CD4-positive, alpha-beta T cell treated with Interleukin-10 for 1 hour (primary cell): ENCODE data around the gene CD34.
"Not testable (repeated sequence)": the region's sequence is repeated elsewhere in the genome, so short reads cannot be mapped to it uniquely, and the experiment has no call there.

Experiments
- DNase-seq: peaks from one replicate; pipeline ENCODE4 v3.0.0-alpha.2; 2020

CD34 gene

DNA sequence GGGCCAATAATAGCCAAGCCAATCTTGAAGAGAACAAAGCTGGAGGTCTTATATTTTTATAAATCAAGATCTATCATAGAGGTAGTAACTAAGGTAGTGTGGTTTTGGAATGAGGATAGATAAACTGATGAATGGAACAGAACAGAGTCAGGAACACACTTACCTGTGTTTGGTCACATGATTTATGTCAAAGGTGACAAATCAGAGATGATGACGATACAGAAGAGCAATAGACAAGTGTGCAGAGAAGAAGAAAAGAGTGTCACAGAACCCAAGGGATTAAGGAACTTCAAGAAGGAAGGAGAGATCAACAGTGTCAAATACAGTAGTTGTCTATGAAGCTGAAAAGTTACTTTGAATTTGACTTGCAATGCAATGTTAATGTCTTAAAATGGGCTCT, 16.1 kb upstream of the CD34 start:
- DNase-seq: no peak

DNA sequence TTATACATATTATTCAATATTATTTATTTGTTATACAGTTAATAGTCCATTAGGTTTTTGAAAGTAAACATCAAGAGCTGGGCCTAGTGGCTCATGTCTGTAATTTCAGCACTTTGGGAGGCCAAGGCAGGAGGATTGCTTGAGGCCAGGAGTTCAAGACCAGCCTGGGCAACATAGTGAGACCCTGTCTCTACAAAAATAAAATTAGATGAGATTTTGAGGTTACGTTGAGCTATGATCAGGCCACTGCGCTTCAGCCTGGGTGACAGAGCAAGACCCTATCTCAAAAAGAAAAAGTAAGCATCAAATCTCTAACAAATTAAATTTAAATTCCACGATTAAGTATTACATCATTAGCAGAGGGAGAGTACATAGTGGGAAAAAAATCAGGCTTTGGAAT, 15.0 kb upstream of the CD34 start:
- DNase-seq: not testable (repeated sequence)

DNA sequence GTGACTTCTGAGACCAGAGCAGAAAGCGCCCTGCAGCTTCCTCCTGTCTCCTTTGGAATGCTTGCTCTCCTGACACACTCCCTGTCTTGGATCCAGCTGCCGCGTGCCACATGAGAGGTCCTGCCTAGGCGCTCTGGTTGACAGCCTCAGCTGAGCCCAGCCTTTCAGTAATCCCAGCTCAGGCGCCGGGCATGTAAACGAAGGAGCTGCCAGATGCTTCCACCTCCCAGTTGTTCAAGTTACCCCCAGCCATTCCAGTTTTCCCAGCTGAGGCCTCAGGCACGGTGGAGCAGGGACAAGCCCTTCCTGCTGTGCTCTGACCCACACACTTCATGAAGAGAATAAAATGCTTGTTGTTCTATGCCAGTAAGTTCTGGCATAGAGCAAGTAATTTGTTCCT, 14.3 kb upstream of the CD34 start:
- no peak for DNase-seq

DNA sequence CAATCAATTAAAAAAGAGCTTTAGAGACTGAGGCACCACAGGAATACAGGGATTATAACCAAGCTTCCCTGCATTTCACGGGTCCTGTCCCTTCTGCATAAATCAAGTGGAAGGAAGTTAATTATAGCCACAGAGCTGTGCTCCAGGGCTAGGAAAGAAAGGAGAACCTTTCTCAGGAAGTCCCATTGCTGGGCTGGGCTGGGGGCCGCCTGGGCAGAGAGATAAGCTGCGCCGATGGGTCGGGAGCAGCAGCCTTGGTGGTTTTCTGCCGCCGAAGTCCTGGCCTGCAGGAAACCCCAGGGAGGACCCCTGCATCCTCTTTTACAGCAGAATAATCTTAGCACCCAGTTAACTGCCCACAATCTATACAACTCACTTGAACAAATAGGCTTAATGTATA, 12.6 kb upstream of the CD34 start:
- no peak for DNase-seq

DNA sequence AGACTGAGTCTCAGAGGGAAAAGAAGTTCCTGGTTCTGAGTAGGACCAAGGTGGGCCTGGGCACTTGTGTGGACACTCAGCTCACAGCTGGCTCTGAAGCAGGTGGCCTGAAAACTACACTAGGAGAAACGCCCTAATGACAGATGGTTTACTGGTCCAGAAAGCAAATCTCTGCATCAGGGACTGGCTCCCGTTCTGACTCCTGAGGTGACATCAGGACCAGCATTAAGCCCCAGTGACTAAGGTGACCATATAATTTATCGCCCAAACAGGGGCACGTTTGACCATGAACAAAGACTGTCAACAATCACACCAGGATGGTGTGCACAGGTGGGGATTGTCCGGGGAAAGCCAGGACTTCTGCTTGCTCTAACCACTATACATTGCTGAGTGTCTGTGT, 12.2 kb upstream of the CD34 start:
- DNase-seq: no peak

DNA sequence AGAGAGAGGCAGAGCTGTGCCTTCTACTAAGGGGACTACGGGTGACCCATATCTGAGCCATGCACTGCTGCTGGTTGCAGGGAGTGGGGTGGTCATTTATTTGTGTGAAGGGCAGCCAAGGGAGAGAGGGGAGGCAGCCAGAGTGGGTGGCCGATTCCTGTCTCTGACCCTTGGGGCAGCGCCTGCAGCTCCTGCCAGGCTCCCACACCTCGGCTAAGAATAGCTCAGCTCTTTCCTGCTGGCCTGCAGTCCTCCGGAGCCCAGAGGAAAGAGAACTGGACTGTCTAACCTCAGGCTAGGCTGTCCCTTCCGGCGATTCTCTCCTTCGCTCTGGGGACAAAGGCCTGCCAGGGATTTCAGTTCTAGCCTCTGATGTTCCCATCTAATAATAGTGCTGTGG, 11.6 kb upstream of the CD34 start:
- DNase-seq: no peak

DNA sequence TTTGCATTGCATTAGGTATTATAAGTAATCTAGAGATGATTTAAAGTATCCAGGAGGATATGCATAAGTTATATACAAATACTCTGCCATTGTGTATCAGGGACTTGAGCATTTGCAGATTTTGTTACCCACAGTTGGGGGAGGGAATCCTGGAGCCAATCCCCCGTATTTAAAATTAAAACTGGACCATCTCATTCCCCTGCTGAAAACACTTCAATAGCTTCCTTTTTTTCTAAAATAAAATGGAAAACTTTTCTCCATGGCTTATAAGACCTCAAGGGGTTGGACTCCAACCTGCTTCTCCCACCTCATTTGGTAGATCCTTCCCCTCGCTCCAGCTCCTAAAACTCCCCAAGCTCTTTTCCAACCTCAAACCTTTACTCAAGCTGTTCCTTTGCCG, 10.4 kb upstream of the CD34 start:
- DNase-seq: no peak

DNA sequence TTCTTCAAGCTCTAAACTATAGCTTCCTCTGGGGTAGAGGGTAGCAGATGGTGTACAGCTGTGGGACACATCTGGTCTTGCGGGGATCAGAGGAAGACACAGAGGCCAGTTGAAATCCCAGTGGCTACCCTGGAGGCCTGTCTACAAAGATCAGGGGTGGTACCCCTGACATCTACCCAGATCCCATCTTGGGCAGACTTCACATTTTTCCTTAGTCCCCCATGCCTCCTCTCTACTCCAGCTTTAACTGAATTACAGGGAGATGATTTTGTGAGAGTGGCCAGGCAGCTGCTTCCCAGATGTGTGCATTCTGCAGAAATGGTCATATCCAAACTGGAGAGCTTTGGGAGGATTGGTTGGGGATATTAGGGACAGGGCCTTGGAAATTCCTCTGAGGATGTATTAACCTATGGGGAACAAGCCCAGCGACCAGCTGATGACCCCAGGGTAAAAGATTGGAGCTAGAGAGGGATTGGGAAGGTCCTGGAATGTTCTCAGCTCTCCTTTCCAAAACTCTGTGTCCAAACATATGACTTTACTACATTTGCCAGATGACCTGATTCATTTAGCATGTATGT, 9.6 kb upstream of the CD34 start:
- no peak for DNase-seq

DNA sequence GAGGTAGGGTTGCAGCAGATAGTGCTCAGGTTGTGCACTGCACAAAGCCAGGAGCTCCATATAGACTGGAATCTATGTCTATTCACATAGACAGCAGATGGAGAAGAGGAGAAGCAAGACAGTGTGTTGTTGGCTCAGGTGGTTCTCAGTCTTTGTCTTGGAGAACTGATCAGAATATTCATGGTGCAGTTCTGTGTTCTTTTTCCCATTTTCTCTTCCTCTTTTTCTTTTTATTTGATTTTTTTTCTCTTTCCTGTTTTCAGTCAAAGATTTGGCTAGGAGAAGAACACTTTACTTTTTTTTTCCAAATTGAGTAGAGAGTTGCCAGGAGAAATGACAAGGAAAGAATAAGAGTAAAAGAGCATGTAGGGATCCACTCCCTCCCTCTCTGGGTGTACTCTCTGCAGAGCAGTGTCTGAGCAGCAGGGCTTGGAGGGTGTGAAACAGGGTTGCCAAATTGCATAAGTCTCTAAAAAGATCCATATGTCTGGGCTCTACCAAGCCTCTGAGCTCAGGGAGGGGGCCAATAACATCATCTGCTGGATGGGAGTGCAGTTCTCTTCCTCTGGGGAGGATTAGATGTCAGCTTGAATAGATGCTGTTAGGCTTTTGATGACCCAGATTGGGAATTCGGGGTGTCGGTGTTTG, 8.7 kb upstream of the CD34 start:
- no peak for DNase-seq

DNA sequence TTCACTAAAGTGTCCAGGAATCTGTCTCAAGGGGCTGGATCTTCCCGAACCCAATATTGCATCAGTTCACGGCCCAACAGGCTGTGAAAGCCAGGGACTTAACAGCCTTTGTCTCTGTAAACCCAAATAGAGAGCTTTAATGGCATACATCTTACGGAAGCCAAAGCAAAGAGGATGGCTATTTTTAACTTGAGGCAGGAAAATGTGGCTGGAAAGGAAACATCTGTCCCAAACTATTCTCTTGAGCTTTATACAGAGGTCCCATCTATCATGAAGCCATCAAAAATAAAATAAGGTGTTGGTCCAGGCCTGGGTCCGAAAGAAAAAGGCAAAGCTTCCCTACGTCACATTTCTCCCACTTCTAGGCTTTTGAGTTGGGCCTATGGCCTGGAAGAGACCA, 7.7 kb upstream of the CD34 start:
- no peak for DNase-seq

DNA sequence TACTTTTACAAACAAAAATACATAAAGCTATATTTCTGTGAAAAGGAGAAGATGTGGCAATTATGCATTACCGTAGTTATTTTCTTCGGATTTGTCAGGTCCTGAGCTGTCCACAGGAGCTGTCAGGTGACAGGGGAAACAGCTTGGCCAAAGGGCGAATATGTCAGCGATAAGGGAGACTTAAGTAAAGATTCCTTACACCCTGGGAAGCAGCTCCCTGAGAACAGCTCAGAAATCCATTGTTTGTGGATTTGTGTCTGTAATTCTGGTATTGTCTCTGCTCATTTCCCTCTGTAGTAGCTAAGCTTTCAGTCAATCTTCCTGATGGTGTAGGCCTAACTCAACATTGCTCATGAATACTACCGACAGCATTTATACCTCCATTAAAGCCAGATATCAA, 7.1 kb upstream of the CD34 start:
- DNase-seq: no peak

DNA sequence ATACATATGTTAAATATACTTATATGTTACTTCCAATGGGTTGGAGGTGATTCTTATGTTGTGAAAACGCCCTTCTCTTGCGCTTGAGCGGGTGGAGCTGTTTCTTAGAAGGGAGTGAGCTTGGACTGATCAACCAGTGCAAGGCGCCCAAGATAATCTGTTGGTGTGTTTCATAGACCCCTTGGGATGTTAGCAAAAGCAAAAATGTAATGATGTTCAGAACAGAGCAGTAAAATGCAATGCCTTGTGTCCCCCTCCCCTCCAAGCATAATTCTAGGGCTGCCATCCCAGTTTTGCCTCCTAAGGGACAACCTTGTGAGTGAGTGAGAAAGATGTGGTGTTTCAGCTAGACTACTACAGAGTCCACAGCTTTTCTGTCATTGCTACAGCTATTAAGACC, 6.2 kb upstream of the CD34 start:
- no peak for DNase-seq

DNA sequence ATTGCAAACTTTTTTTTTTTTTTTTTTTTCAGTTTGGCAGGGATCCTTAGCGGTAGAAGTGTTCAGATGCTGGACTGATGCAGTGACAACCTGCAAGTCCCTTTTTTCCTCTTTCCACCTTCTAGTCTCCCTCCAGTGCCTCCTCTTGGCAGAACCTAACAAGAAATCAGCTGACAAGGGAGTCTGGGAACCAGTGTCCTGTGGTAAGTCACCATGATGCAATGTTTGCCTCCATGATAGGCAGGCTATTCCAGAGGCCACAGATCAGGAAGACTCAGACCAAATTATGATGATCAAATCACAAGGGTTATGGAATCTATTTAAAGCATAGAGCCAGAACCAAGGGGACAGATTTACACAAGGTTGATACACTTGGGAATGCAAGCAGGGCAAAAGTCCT, 3.0 kb upstream of the CD34 start:
- no peak for DNase-seq

DNA sequence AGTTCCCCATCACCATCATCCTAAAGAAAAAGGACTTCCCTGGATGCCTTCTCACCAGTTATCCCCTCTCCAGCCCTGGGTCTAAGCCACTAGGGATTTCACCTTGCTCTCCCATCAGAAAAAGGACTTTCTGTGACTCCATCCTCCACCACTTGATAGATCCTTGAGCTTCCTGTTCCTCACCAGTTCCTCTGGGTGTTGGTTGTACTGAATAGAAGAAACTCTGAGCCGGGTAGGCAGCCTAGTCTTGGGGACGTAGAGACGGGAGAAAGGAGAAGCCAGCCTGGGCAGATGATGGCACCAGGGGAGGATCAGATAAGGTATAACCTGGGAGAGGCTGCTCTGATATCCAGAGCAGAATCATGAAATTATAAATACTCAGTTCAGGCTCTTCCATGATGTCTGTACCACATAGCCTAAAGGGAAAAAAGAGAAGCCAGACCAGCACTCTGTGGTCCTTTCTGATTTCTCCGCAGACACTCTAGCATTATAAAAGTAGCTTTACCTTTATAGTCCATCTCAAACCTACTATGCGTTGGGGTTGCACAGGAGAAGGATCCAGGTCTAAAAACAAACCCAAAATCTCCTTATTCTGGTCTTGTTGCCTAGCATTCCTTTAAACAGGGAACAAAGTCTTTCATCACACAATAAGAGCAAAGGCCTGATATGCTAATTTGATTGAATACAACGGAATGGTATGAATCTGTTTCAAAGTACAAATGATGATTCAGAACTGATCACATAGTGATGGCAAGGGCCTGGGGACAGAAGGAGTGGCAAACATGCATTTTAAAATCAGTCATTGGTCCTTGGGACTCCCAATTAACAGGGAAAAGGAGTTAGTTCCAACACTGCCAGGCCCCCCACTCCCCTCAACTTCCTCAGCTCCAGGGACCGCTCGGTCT, 1.2 kb upstream of the CD34 start:
- DNase-seq: no peak

DNA sequence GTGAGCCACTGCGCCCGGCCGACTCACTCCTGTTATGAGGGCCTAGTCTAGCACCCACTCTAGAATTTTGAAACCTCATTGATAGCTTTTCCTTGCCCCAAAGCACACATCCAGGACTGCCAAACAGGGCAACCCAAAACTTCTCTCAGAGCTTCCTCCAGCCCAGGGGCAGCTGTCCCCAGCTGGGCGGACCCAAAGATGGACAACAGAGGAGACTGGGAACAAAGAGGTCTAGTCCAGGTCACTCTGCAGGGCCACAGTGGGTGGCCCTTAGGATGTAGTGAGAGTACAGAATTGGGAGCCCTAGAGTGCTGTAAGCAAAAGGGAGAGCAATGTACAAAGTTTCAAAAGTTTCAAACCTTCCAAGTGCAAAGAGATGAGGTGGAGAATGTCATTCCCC, 1.2 kb downstream of the CD34 start:
- DNase-seq: no peak

DNA sequence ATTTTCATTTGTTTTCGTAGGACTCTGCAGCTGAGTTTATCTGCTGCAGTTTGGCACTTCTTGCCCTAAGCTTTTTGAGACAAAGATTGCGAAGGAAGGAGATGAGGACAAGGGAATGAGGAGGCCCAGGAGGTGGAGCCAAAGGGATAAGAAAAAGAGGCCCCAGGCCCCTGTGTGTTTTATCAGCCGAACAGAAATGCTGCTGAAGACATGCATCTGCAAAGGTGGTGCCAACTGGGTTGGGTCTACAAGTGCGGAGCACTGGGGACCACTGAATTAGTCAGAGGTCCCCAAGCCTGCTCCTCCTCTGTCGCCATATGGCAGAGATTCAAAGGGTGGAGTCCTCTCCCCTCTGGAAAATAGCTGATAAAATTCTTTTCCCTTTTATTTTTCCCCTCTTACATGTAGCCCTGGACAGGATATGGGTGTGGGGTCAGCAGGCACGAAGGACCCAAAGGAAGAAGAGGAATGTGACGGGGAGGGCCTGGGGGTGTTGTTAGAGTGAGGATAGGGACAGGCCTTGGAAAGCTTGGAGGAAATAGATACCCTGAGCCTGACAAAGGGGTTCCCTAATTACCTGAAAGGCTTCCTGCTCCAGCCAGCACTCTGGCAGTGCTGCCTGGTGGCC, 2.7 kb downstream of the CD34 start:
- DNase-seq: no peak

DNA sequence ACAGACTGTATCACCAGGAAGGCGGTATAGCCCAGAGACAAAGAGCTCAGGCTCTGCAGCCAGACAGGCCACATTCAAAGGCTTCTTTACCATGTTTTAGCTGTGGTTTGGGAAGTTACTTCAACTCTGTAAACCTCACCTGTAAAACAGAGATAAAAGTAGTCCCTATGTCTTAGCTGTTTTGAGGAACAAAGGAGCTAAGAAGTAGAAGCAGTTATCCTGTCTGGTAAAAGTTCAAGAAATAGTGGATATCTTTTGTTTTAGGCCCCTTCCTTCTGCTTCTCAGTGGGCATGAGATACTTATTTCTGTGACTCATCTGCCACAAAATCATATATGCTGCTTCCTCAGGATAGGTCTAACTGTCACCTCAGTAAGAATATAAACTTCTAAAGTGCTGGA, 6.5 kb downstream of the CD34 start:
- DNase-seq: no peak

DNA sequence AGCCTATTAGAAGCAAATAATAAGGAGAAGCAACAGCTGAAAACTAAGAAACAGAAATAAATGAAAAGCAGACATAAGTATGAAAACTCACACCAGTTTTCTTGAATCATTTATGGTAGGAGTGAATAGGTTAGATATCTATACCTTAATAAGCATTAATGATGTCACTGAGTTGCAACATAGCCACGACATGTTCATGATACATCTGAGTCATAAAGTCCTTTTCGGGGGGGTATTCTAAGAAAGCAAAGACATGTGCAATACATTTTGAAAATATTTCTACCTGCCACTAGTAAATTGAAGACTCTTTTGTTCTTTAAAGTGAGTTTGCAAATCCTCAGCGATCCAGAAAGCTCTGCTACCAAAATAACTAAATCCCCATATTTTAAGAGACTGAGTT, 7.2 kb downstream of the CD34 start:
- DNase-seq: no peak

DNA sequence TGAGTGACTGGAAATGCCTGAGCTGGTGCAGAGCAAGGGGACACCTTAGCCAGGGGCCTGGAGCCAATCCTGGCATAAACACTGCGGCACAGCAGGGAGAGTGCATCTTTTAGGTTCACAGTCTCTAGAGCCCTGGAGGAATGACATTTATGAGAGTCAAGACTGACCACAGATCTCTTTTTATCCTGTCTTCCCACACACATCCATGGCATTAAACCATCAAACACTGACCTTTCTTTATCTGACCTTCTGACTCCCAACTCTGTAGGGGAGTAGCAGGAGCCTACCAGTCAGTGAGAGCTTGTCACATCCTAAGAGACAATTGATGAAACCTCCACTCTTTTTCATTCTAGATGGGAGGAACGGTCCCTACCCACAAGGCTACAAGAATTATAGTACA, 7.9 kb downstream of the CD34 start:
- no peak for DNase-seq

DNA sequence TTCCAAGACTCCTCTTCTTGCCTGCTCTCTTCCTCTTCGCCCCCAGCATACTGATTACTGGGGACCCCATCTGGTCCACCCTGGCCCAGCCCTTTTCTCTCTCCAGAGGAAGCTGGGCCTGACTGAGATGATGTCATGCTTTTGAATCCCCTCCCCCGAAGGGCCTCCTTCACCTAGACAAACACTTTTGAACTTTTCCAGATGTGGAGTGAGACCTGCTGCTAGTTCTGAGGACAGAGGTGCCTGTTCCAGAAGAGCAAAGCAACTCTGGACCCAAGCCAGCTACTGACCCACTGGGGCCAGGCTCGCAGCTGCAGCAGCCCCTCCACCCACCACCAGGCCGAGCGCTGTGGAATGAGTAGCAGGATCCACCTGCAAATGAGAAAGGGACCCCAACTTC, 8.4 kb downstream of the CD34 start:
- DNase-seq: no peak

DNA sequence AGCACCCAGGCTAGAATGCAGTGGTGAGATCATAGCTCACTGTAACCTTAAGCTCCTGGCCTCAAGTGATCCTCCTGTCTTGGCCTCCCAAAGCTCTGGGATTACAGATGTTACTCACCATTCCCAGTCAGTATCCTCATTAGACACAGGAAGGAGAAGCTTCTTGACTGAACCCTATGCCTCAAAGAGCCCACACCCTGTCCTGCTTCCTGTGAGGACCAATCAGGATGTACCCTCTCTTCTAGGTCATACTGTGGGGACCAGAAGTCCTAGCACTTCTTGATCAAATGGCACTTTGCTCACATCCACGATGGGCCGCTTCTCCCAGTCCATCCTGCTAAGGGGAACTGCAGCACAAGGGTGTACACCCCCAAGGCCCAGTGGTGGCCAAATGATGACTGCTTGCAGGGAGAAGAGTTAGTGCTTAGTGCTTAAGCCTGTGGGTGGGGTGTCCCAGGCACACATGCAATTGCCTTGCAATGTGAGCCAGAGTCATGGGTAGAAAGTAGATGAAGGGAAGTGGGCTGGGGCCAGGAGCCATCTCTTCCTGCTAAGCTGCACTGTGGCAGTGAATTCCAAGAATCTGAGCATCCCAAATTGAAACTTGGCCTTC, 9.8 kb downstream of the CD34 start:
- no peak for DNase-seq

DNA sequence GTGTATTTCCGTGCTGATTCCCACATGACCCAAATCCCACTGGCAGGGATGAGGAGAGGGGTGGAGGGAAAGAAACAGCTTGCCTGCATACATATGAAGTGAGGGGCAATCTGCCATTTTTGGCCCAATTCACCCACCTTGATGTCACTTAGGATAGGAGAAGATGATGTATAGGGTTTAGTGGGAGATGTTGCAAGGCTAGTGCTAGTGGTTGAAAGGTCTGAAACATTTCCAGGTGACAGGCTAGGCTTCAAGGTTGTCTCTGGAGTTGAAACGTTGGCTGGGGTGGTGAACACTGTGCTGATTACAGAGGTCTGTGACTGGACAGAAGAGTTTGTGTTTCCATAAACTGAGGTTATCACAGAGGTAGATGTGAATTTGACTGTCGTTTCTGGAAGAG, 12.1 kb downstream of the CD34 start:
- DNase-seq: no peak

DNA sequence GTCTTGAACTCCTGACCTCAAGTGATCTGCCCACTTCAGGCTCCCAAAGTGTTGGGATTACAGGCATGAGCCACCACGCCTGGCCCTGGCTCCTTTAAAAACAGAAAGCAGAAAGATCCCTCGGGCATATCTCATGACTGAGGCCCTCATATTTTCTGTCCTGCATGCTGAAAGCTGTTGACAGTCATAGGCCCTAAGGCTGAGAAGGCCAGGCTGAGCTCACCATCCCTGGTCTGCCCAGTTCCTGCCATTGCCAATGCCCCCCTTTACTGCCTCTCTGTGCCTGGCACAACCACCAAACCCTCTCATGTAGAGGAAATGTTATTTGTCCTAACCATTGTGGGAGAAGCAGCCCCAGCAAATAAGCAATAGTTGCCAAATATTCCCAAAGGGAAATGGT, 12.7 kb downstream of the CD34 start:
- DNase-seq: no peak

DNA sequence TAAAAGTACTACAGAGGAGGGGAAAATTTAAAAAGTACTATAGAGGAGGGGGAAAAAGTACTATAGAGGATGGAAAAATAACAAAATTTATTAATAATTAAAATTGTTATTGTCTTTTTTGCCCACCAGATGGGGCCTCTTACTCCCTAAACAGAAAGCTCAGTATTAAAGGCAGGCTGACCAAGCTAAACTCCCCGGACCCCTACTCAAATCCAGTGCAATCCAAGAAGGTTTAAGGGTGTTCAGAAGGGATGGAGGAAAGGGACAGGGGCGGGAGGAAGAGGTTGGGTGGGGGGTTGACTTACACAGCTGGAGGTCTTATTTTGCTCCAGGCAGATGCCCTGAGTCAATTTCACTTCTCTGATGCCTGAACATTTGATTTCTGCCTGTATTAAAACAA, 13.7 kb downstream of the CD34 start:
- no peak for DNase-seq
